Prostate gland (tissue), 2 donors: Measurements from ENCODE around the gene PARP11.

Experiments used
- CTCF ChIP-seq, 4 experiments: fragments of 200-600 bp in 2 of 4; fragments of 450-650 bp in 2 of 4; sonication (generic) in 2 of 4; IDR thresholded peaks; 1 replicate in 3 of 4; 2 replicates in 1 of 4; pipeline ENCODE4 v1.5.1; 2016 to 2019; ENCODE audit warnings: antibody characterized with exemption in 4 of 4, mild to moderate bottlenecking in 2 of 4, moderate library complexity in 2 of 4
- POLR2A ChIP-seq: fragments of 450-650 bp; IDR thresholded peaks from one replicate; pipeline ENCODE4 v1.6.1; 2016; ENCODE audit warnings: antibody characterized with exemption, mild to moderate bottlenecking

GRCh38 chr12:3902921-3903320 is 29.7 kb upstream of the PARP11 start:
- TF ChIP-seq CTCF (IDR thresholded peaks at IDR 0.05) (no peak), POLR2A (no peak)
